Activated T-helper 1 cell treated with Interleukin-2 at 50 U/mL for 16 hours (primary cell): Measurements from ENCODE around the gene DBI.
"Not testable (repeated sequence)": the region's sequence is repeated elsewhere in the genome, so short reads cannot be mapped to it uniquely, and the experiment has no call there.

Experiments
- DNase-seq: peaks from one replicate; pipeline ENCODE4 v3.0.0-alpha.2; 2020; ENCODE audit warnings: low read depth

The DBI gene

GRCh38 chr2:119402645-119403560, 36.1 kb downstream of the DBI start:
- no peak for DNase-seq

- not testable (repeated sequence) for DNase-seq
These were observed 36.8 kb downstream of the DBI start for GRCh38 chr2:119403618-119404017.

GRCh38 chr2:119405151-119405550, 38.4 kb downstream of the DBI start:
- no peak for DNase-seq

- DNase-seq = no peak
These were observed 40.8 kb downstream of the DBI start for GRCh38 chr2:119407430-119408220.

- no peak for DNase-seq
These were observed 41.4 kb downstream of the DBI start for GRCh38 chr2:119408221-119408619.

GRCh38 chr2:119409506-119409905, 42.7 kb downstream of the DBI start:
- no peak for DNase-seq

GRCh38 chr2:119414894-119415293, 48.1 kb downstream of the DBI start:
- no peak for DNase-seq

- DNase-seq = no peak
These were observed 48.9 kb downstream of the DBI start for GRCh38 chr2:119415630-119416029.

- no peak for DNase-seq
These were observed 49.6 kb downstream of the DBI start for GRCh38 chr2:119416299-119416923.

- DNase-seq = no peak
These were observed 51.1 kb downstream of the DBI start for GRCh38 chr2:119417908-119418307.

- DNase-seq = no peak
These were observed 52.3 kb downstream of the DBI start for GRCh38 chr2:119419065-119419464.

GRCh38 chr2:119419803-119420508, 53.2 kb downstream of the DBI start:
- DNase-seq = no peak

GRCh38 chr2:119421304-119421703, 54.5 kb downstream of the DBI start:
- no peak for DNase-seq

- DNase-seq = no peak
These were observed 55.0 kb downstream of the DBI start for GRCh38 chr2:119421741-119422140.
